ENCODE measurements around the gene PTK6.

The PTK6 gene

GRCh38 chr20:63552481-63553249 is 15.5 kb upstream of the PTK6 start:
- TF ChIP-seq CTCF (IDR thresholded peaks at IDR 0.05; ENCODE audit: control extremely low read depth, extremely low read depth, low read depth, missing control alignments): no peak
- ChIA-PET POLR2A (interaction anchor here (0.8 kb wide), 1 partner anchor 13 kb away, joined by 3 read pairs; no protein-coding TSS in a partner anchor), CTCF (interaction anchor here (1.0 to 2.4 kb wide), 3 partner anchors 9 to 56 kb away, joined by 3 to 22 read pairs (median 3); partner anchors contain the start of gene PTK6)
- DNase-seq (ENCODE audit: extremely low spot score): no peak

GRCh38 chr20:63551068-63551467 is 13.9 kb upstream of the PTK6 start:
- ChIA-PET CTCF (interaction anchor here (0.8 to 2.4 kb wide), 3 partner anchors 13 to 91 kb away, joined by 3 to 22 read pairs (median 3); partner anchors contain the start of gene PTK6), POLR2A (no interaction called here)
- DNase-seq (ENCODE audit: extremely low spot score): no peak
- no peak for TF ChIP-seq CTCF (IDR thresholded peaks at IDR 0.05; ENCODE audit: control extremely low read depth, extremely low read depth, low read depth, missing control alignments)

GRCh38 chr20:63549679-63550282 is 12.6 kb upstream of the PTK6 start:
- ChIA-PET POLR2A (no interaction called here), CTCF (interaction anchor here (1.0 kb wide), 1 partner anchor 12 kb away, joined by 3 read pairs; the partner anchor contains the start of gene PTK6)
- no peak for DNase-seq (ENCODE audit: extremely low spot score)

GRCh38 chr20:63549019-63549418 is 11.8 kb upstream of the PTK6 start:
- no peak for DNase-seq (ENCODE audit: extremely low spot score)
- no peak for TF ChIP-seq CTCF (IDR thresholded peaks at IDR 0.05; ENCODE audit: control extremely low read depth, extremely low read depth, low read depth, missing control alignments)
- ChIA-PET CTCF (interaction anchor here (1.0 kb wide), 1 partner anchor 12 kb away, joined by 3 read pairs; the partner anchor contains the start of gene PTK6), POLR2A (no interaction called here)

More at GRCh38 chr20:63549679-63550282, 12.6 kb upstream of the PTK6 start:
- no peak for TF ChIP-seq CTCF (IDR thresholded peaks at IDR 0.05; ENCODE audit: control extremely low read depth, extremely low read depth, low read depth, missing control alignments)

GRCh38 chr20:63548542-63548941 is 11.4 kb upstream of the PTK6 start:
- no peak for TF ChIP-seq CTCF (IDR thresholded peaks at IDR 0.05; ENCODE audit: control extremely low read depth, extremely low read depth, low read depth, missing control alignments)
- ChIA-PET CTCF (no interaction called here), POLR2A (no interaction called here)
- no peak for DNase-seq (ENCODE audit: extremely low spot score)

- no peak for TF ChIP-seq CTCF (IDR thresholded peaks at IDR 0.05; ENCODE audit: control extremely low read depth, extremely low read depth, low read depth, missing control alignments)
- ChIA-PET CTCF (interaction anchor here (2.3 kb wide), 1 partner anchor 10 kb away, joined by 12 read pairs; the partner anchor contains the start of gene PTK6), POLR2A (no interaction called here)
- DNase-seq (ENCODE audit: extremely low spot score): no peak
Observed at GRCh38 chr20:63547725-63548480, 10.7 kb upstream of the PTK6 start, which contains the start of gene SRMS. Gene SRMS (minus strand): TSS chr20:63547749. CDS start chr20:63547463, 286 bp downstream.

Data from GM10248 (cell line).